IMR-90 (cell line): ENCODE results near the gene DHX29. TPM values are rescaled to one million over a fixed set of nuclear protein-coding genes. Genes with fewer than 3 reads are reported as not detected.

Experiments
- ATAC-seq: fragments of 200-7000 bp; cut with Tn5 transposase; 2 replicates; pipeline ENCODE4 v1.9.1; 2020; ENCODE audit warnings: low read depth, mild to moderate bottlenecking, moderate library complexity
- BruUV-seq: library from RNA; stranded (reverse); fragments of 400-500 nt; replicated peaks from 2 replicates; lab custom pipeline; 2021; lab: Mats Ljungman, UMichigan
- CTCF ChIA-PET: fragments of 300-600 bp; formaldehyde crosslinking; extraction: SDS; loops from one replicate; lab custom pipeline; 2021; ENCODE audit warnings: antibody characterized with exemption; lab: Yijun Ruan, JAX
- POLR2A ChIA-PET: fragments of 300-600 bp; sonication (Branson Sonifier 250); formaldehyde crosslinking; loops from one replicate; lab custom pipeline; 2022; ENCODE audit warnings: antibody characterized with exemption; ENCODE audit not compliant: unreplicated experiment; lab: Charles Lee
- DNase-seq: peaks from one replicate; pipeline ENCODE4 v3.0.0; 2013
- H2AFZ ChIP-seq: replicated peaks from 2 replicates; pipeline ENCODE3; 2013; ENCODE audit warnings: low read length, mild to moderate bottlenecking; ENCODE audit not compliant: poor library complexity
- H2AK5ac ChIP-seq: 2 replicates; pipeline ENCODE4 v1.6.1; 2013; ENCODE audit warnings: low read depth, low read length, inconsistent platforms
- H2AK9ac ChIP-seq: replicated peaks from 2 replicates; pipeline ENCODE3; 2013; ENCODE audit warnings: mild to moderate bottlenecking, low read depth, low read length, moderate library complexity; ENCODE audit not compliant: poor library complexity
- H2BK120ac ChIP-seq: 2 replicates; pipeline ENCODE4 v1.6.1; 2013; ENCODE audit warnings: low read depth, low read length, inconsistent platforms
- H2BK15ac ChIP-seq: 3 replicates; pipeline ENCODE4 v1.6.1; 2013; ENCODE audit warnings: low read depth, low read length, inconsistent platforms
- H2BK20ac ChIP-seq: 2 replicates; pipeline ENCODE4 v1.6.1; 2013; ENCODE audit warnings: low read depth, mild to moderate bottlenecking, inconsistent platforms, low read length, moderate library complexity
- H2BK5ac ChIP-seq: 2 replicates; pipeline ENCODE4 v1.6.1; 2013; ENCODE audit warnings: mild to moderate bottlenecking, low read depth, low read length, inconsistent platforms; ENCODE audit not compliant: poor library complexity, severe bottlenecking
- H3K14ac ChIP-seq: replicated peaks from 2 replicates; pipeline ENCODE4 v1.6.1; 2013; ENCODE audit warnings: low read depth, low read length, inconsistent platforms
- H3K18ac ChIP-seq: 2 replicates; pipeline ENCODE4 v1.6.1; 2013; ENCODE audit warnings: low read depth, low read length, control low read depth
- H3K23ac ChIP-seq: 2 replicates; pipeline ENCODE4 v1.6.1; 2013; ENCODE audit warnings: low read depth, low read length, inconsistent platforms
- H3K27ac ChIP-seq: 2 replicates; pipeline ENCODE4 v1.5.1; 2013; ENCODE audit warnings: mild to moderate bottlenecking, control low read depth, low read length; ENCODE audit not compliant: insufficient read depth
- H3K27me3 ChIP-seq: 2 replicates; pipeline ENCODE4 v1.6.1; 2013; ENCODE audit warnings: low read length; ENCODE audit not compliant: control insufficient read depth, insufficient read depth
- H3K36me3 ChIP-seq: 2 replicates; pipeline ENCODE4 v1.6.1; 2013; ENCODE audit warnings: low read length, mixed read lengths; ENCODE audit not compliant: control insufficient read depth, insufficient read depth
- H3K4ac ChIP-seq: 2 replicates; pipeline ENCODE4 v1.6.1; 2013; ENCODE audit warnings: low read depth, low read length, inconsistent platforms
- H3K4me1 ChIP-seq: 2 replicates; pipeline ENCODE4 v1.6.1; 2013; ENCODE audit warnings: low read length, mixed read lengths; ENCODE audit not compliant: control insufficient read depth, insufficient read depth
- H3K4me2 ChIP-seq: 2 replicates; pipeline ENCODE4 v1.6.1; 2013; ENCODE audit warnings: low read depth, mild to moderate bottlenecking, control low read depth, low read length, moderate library complexity
- H3K4me3 ChIP-seq: 2 replicates; pipeline ENCODE4 v1.5.1; 2013; ENCODE audit warnings: low read depth, mild to moderate bottlenecking, control low read depth, low read length, moderate library complexity; ENCODE audit not compliant: insufficient read depth
- H3K56ac ChIP-seq: 2 replicates; pipeline ENCODE4 v1.6.1; 2013; ENCODE audit warnings: low read length, inconsistent platforms; ENCODE audit not compliant: insufficient read depth; ENCODE audit errors: extremely low read depth
- H3K79me1 ChIP-seq, 2 experiments: 2 replicates each; pipeline ENCODE4 v1.6.1; 2013; ENCODE audit warnings: low read length in 2 of 2, inconsistent platforms in 1 of 2, low read depth in 1 of 2
- H3K9ac ChIP-seq: 2 replicates; pipeline ENCODE4 v1.6.1; 2013; ENCODE audit warnings: low read depth, low read length, control low read depth
- H3K9me1 ChIP-seq: 2 replicates; pipeline ENCODE4 v1.6.1; 2013; ENCODE audit warnings: low read length, inconsistent platforms; ENCODE audit not compliant: insufficient read depth
- H3K9me3 ChIP-seq: 2 replicates; pipeline ENCODE4 v1.6.1; 2013; ENCODE audit warnings: low read length; ENCODE audit not compliant: control insufficient read depth, insufficient read depth
- H4K20me1 ChIP-seq: 2 replicates; pipeline ENCODE4 v1.6.1; 2013; ENCODE audit warnings: low read length, inconsistent platforms; ENCODE audit not compliant: insufficient read depth
- H4K5ac ChIP-seq: 2 replicates; pipeline ENCODE4 v1.6.1; 2013; ENCODE audit warnings: mild to moderate bottlenecking, low read depth, low read length, control low read depth
- H4K8ac ChIP-seq, 2 experiments: 2 replicates each; pipeline ENCODE4 v1.6.1; 2013; ENCODE audit warnings: low read depth in 2 of 2, low read length in 2 of 2, control low read depth in 1 of 2, inconsistent platforms in 1 of 2
- H4K91ac ChIP-seq: 2 replicates; pipeline ENCODE4 v1.6.1; 2013; ENCODE audit warnings: low read depth, low read length, inconsistent platforms; ENCODE audit not compliant: insufficient read depth
- CEBPB ChIP-seq: IDR thresholded peaks from 2 replicates; pipeline ENCODE4 v1.6.1; 2012; ENCODE audit warnings: low read depth, low read length, improper control_type of control experiment
- MAZ ChIP-seq: IDR thresholded peaks from 2 replicates; pipeline ENCODE4 v1.6.1; 2012; ENCODE audit warnings: low read depth, mild to moderate bottlenecking, low read length, improper control_type of control experiment, moderate library complexity, borderline replicate concordance
- RCOR1 ChIP-seq: IDR thresholded peaks from 2 replicates; pipeline ENCODE4 v1.6.1; 2012; ENCODE audit warnings: mild to moderate bottlenecking, low read length, improper control_type of control experiment; ENCODE audit not compliant: insufficient replicate concordance
- RFX5 ChIP-seq: IDR thresholded peaks from 2 replicates; pipeline ENCODE4 v1.8.0; 2012; ENCODE audit warnings: low read depth, mild to moderate bottlenecking, low read length, moderate library complexity
- WGBS, 2 experiments: methylation state at CpG; one replicate each; pipeline versions ENCODE4 v1.1.5 to v1.1.7; 2013; ENCODE audit warnings: missing lambda C conversion rate in 2 of 2; ENCODE audit not compliant: insufficient read length in 1 of 2; ENCODE audit errors: extremely low coverage in 2 of 2; 5-methylcytosine and 5-hydroxymethylcytosine counted together
- dilution Hi-C: fragments of 300-500 bp; cut with HindIII; formaldehyde crosslinking; loops from one replicate; pipeline ENCODE4 v1.14.3; 2018; ENCODE audit warnings: low sequenced_read_pairs; ENCODE audit not compliant: unreplicated experiment
- in situ Hi-C: fragments of 300-500 bp; cut with MboI; formaldehyde crosslinking; loops from 3 replicates; pipeline ENCODE4 v1.14.3; 2019; ENCODE audit warnings: low sequenced_read_pairs, inconsistent platforms, mixed read lengths
- intact Hi-C: fragments of 100-400 bp; cut with micrococcal nuclease; formaldehyde crosslinking; loops from 2 replicates; pipeline ENCODE4 v1.10.0; 2022
- polyA plus RNA-seq, 3 experiments: library from polyadenylated mRNA; depleted of rRNA; stranded (reverse); fragments of >200 nt; gene quantifications; 2 replicates each; pipeline ENCODE4 v1.2.3, GENCODE V29; 2012; ENCODE audit warnings: low replicate concordance in 1 of 3
- total RNA-seq: library from RNA; depleted of rRNA; stranded (reverse); fragments of >200 nt; gene quantifications from 2 replicates; pipeline ENCODE4 v1.2.3, GENCODE V29; 2012

The DHX29 gene
- total and polyA plus RNA-seq, 2 of the 4 experiments (the other 2 are of a cell fraction), result 9.5 to 25.6 TPM

DNA sequence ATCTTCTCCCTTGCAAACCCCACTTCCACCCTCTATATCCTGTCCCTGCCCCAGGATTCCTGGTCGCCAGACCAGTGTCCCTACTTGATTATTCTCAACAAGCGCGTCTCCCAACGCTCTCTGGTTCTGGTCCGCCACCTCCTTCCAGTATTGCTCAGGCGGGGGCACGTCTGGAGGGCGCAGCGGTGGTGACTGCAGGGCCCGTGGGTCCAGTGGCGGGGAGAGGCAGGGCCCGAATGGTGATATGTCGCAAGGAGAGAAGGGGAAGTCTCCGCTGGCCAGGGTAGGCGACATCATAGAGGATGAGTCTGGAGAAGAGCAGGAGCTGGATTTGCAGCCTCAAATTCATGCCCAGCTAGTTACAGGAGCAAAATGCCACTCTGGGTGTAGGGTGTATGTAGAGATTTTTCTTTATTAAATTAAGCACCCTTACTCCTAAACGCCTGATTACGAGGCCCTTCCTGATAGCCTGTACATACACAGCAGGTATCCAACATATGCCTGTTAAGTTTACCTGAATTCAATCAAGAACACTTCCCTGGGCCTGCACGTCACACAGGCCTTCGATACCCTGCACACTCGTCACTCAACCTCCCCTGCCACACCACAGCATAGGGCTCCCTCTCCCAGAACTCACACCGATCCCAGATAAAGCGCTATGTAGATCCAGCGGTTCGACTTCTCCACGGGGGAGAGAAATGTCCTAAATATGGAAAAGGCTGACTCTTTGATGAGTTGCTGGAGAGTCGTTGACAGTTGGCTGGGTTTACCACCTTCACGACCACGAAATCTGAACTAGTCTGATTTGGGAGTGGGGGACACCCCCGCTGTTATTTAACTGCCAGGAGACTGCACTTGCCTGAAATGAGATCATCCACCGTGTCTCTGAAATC lies 85.2 kb downstream of the DHX29 start:
- POLR2A ChIA-PET, result no interaction called here
- no peak overlapping the region for H2BK120ac ChIP-seq
- H3K9me3 ChIP-seq, result peaks cover 15% of the 10 kb centered on the region
- WGBS, 2 experiments, result 27% methylated on average over 5 of the region's 30 CpGs; no CpG with 5 or more reads in 1 of the 2 experiments
- no peak overlapping the region for H2AK5ac ChIP-seq
- H3K9ac ChIP-seq, result no peak overlapping the region
- dilution Hi-C loops, result no loop called here
- CTCF ChIA-PET, result no interaction called here
- no peak overlapping the region for H4K5ac ChIP-seq
- BruUV-seq, result no TSS peak
- H3K4me3 ChIP-seq, result no peak overlapping the region
- DNase-seq (no peak), ATAC-seq (no peak)
- H3K23ac ChIP-seq, result no peak overlapping the region; the same call in 1 of the 2 replicates
- intact Hi-C loops, result loop anchor here (5.0 kb wide), 1 partner anchor 45 kb away; no protein-coding TSS in a partner anchor
- no peak overlapping the region for H3K4ac ChIP-seq
- H3K4me1 ChIP-seq, result peaks cover 2% of the 10 kb centered on the region; the same call in 1 of the 2 replicates
- peaks cover 93% of the 10 kb centered on the region for H3K27me3 ChIP-seq
- no peaks in the 10 kb centered on the region for H3K36me3 ChIP-seq
- no peaks in the 10 kb centered on the region for H3K9me1 ChIP-seq
- H3K79me1 ChIP-seq, result no peaks in the 10 kb centered on the region
- no peak overlapping the region for H3K14ac ChIP-seq
- H3K18ac ChIP-seq, result no peak overlapping the region
- H2BK20ac ChIP-seq, result no peak overlapping the region
- H3K56ac ChIP-seq, result no peak overlapping the region
- no peak overlapping the region for H3K4me2 ChIP-seq
- H2AK9ac ChIP-seq, result no peak overlapping the region
- no peak overlapping the region for H2BK5ac ChIP-seq
- no peak overlapping the region for H4K91ac ChIP-seq
- no peak overlapping the region for H2BK15ac ChIP-seq
- no peak overlapping the region for H4K8ac ChIP-seq
- no peak overlapping the region for H3K27ac ChIP-seq
- TF ChIP-seq RFX5 (no peak), MAZ (no peak), RCOR1 (no peak), CEBPB (no peak)
- in situ Hi-C loops, result no loop called here
- no peak overlapping the region for H2AFZ ChIP-seq
- peaks cover 16% of the 10 kb centered on the region; the same call in 1 of the 2 replicates for H4K20me1 ChIP-seq
